NCI-H82 (cell line): ENCODE measurements around the gene MUL1.

Experiments used
- DNase-seq: peaks from one replicate; lab custom pipeline; 2025; lab: John Stamatoyannopoulos, UW

MUL1 gene

GRCh38 chr1:20485527-20486456 is 22.2 kb downstream of the MUL1 start, which contains the start of gene CAMK2N1:
TSS of gene CAMK2N1 (minus strand) at chr1:20486210. CDS start at chr1:20485379, 831 bp downstream.
- DNase-seq = peak; percentile 70

GRCh38 chr1:20484519-20485462 is 23.2 kb downstream of the MUL1 start:
- DNase-seq = peak; percentile 65

DNA sequence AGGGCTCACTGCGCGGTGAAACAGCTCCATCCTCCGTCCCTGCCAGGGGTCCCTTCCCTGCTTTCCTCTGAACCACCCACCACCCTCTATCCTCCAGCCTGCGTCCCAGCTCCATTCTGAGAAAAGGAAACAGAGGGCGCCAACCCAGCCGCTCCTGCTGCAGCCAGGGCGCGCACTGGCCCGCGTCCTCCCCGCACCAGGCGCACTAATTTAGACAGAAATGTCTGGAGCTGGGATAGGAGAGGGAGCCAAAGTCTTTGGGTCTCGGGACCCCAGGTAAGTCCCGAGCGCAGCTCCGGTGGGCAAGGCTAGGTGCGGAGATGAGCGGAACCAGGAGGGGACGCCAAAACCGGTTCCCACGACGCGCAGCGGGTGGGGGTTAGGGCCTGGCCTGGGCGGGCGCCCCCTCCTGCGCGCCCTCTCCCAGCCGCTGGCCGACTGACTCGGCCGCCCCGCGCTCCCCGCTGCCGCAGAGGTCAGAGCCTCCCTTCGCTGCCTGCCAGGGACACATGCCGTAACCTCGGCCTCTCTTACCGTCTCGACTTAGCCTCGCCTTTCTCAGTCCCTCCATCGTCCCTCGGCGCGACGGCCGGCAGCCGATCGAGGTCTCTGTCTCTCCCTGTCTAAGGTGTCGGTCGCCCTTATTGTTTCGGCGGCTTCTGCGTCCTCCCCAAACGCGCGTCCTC is 24.0 kb downstream of the MUL1 start:
- peak; percentile 65 for DNase-seq

DNA sequence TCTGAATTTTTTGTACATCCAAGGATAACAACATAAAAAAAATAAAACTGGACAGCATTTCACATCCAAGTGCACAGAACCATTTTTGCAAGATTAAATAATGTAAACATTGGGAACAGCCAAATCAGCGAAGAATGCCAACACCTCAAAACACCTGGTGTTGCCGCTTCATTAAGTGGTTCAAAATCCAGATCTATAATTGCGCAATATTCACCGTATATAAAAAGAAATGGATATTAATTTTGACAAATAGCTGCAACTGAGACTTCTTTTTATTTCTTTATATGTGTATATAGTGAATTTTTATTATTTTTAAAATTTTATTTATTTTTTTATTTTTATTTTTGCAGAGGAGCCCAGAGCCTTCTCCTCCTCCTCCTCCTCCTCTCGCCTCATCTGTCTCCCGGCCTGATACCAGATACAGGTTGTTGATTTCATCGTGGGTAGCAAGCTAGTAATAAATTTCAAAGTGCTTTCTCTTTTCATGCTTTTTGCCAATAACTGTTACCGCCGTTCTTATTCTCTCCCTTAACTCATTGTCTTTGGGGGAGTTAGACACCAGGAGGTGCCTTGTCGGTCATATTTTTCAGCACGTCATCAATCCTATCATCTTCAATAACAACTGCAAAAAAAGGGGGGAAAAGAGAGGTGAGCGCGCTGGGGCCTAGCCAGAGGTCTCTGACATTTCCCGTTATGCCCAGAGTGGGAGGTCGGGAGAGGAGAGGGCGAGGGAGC is 24.7 kb downstream of the MUL1 start:
- no peak for DNase-seq

- no peak for DNase-seq
Observed at GRCh38 chr1:20481643-20482498, 26.1 kb downstream of the MUL1 start.

GRCh38 chr1:20480951-20481617 is 26.9 kb downstream of the MUL1 start:
- no peak for DNase-seq

- no peak for DNase-seq
Observed at GRCh38 chr1:20480243-20480944, 27.6 kb downstream of the MUL1 start.

- no peak for DNase-seq
Observed at GRCh38 chr1:20479840-20480239, 28.1 kb downstream of the MUL1 start.

- no peak for DNase-seq
Observed at GRCh38 chr1:20478057-20478635, 29.8 kb downstream of the MUL1 start.

- DNase-seq = no peak
Observed at GRCh38 chr1:20477348-20478056, 30.4 kb downstream of the MUL1 start.

DNA sequence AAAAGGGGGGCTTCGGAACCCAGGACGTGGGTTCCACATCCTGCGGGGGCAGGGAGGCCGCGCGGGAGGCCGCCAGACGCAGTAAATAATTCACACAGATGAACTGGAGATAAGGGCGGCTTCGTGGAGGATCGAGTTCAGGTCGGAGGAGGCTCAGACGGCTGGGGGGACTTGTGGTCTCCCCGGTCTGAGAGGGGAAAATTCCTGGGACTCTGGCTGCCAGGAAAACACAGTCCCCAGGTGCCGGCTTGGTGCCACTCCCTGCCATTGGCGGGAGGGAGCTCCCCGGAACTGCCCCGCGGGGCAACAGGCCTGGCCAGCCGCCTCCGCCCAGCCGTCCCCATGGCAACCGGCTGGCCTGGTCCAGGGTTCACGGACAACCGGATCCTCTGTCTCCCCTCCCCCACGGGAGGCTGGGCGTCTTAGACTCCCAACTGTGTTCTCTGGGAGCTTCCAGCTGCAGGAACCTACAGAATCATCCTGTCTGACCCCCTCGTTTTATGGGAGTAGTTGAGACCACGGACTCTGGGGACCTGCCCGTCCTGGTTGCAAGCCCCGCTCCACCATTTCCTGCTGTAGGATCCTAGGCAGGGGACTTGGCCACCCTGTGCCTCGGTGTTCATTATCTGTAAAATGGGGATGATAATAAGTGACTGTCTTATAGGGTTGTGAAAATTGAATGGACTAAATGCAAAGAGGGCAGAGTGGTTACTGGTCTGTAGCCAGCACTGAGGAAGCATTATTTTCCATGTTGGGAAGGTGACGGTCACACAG is 31.5 kb downstream of the MUL1 start:
- no peak for DNase-seq

DNA sequence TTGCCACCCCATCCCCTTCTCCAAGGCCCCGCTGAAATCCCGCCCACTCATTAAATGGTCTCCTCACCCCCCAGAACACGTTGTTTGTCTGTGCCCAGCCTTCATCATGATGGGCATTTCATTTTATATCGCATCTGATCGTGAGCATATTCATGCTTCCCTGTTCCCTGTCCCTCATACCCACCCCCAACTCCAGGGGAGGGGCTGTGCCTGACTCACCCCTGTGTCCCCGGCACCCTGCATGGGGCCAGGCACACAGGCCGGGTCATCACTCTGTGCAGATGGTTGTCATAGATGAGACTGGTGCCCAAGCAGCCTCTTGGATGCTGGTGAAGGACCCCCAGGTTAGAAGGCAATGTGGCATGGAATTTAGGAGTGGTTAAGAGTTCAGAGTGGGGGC is 33.0 kb downstream of the MUL1 start:
- DNase-seq = no peak

DNA sequence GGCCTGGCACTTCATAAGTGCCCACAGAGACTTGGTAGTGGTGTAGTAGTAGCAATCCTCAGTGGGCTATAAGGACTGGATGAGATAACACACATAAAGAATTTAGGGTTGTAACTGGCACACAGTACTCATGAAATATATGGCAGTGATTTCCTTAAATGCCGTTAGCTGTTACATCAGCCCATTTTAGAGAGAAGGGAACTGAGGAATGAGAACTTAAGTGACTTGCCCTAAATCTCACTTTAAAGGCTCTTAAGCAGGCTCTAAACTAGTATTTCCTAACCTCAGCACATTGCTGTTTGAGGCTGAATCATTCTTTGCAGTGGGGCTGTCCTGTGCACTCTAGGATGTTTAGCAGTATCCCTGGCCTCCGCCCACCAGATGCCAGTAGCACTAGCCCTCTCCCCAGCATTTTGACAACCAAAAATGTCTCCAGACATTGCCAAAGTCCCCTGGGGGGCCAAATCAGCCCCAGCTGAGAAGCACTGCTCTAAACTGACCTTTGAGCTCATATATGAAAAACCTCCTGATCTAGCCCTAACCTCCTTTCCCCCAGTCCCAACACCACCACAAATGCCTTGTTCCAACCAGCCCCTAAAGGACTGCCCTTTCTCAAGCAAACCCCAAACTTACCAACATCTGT is 33.5 kb downstream of the MUL1 start:
- DNase-seq = no peak

DNA sequence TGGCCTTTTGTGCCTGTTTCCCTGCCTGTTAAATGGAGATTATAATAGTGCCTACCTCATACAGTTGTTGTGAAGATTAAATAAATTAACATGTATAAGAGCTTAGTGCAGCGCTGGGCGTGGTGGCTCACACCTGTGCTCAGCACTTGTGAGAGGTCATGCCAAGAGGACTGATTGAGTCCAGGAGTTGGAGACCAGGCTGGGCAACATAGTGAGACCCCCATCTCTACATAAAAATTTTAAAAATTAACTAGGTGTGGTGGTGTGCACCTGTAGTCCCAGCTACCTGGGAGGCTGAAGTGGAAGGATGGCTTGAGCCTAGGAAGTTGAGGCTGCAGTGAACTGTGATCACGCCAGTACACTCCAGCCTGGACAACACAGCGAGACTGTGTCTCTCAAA is 34.1 kb downstream of the MUL1 start:
- DNase-seq = no peak

- DNase-seq = peak; percentile 87
Observed at GRCh38 chr1:20472860-20473711, 34.9 kb downstream of the MUL1 start.

DNA sequence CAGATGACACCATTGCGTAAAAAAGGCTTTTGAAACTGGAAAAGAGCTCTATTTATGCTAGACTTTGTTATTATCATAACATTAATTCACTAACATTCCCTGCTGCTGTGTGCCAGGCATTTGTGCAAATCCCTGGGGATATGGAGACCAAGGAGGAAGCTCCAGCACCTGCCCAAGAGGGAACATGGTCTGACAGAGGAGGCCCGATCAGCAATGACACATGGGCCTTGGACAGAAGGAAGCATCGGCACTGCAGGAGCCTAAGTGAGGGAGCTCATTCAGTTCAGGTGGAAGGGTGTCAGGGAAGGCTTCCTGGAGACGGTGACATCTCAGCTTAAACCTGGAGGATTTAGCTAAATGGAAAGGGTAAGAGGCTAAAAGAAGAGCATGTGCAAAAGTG is 35.8 kb downstream of the MUL1 start:
- DNase-seq = no peak
